GM19043 (cell line): ENCODE results near the gene AOPEP.

Experiments used
- ATAC-seq: cut with Tn5 transposase; IDR thresholded peaks from one replicate; pipeline ENCODE4 v1.9.1; 2021; ENCODE audit warnings: low read depth; ENCODE audit not compliant: unreplicated experiment

AOPEP gene

DNA sequence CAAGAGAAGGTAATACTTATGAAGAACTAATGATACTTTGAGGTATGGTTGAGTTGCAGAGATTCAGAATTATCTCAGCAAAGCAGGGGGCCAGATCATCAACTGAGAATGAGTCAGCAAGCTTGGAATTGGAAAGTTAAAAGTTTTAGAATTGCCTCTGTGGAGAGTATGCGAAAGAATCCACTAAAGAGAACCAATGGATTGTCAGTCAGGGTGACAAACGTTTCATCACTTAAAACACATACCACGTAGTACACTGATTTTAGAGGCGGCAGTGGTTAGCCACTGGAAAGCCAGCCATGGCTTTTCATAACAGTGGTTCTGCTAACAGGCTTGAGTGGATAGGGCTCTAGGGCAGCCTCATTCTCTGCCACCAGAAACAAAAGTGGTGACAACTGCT, 30.7 kb downstream of the AOPEP start:
- ATAC-seq, result no peak

DNA sequence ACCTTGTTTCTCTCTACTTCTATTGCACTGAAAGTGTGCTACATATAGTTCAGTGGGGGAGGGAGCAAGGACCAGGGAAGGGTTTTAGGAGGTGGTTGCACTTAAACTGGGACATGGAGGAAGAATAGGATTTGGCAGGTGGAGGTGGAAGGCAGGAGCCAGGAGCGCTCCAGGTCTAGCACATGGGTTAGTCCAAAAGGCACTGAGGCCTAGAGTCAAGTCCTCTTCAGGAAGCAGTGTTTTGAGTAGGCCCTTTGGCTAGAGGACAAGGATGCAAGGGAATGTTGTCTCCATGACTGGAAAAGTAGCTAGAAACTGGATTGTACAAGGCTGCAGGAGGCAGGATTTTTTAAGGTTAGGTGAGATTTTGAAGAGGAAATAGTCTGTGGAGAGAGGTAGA, 31.5 kb downstream of the AOPEP start:
- no peak for ATAC-seq

DNA sequence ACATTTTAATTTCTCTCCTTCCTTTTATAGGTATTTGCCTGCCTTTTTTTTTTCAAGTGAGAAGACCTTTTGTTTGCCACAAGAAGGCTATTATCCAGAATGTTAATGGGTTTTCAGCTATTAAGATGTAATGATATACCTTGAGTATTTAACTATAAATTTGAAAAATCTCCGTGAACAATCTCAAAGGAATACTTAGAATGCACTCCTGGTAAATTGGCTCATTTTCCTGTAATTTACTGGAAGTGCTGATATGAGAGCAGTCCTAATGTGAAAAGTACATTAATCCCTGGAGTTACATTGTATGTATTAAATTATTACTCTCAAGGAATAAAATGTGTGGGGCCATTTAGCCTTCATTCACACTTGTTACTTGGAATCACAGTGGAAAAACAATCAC, 32.4 kb downstream of the AOPEP start:
- ATAC-seq, result no peak

DNA sequence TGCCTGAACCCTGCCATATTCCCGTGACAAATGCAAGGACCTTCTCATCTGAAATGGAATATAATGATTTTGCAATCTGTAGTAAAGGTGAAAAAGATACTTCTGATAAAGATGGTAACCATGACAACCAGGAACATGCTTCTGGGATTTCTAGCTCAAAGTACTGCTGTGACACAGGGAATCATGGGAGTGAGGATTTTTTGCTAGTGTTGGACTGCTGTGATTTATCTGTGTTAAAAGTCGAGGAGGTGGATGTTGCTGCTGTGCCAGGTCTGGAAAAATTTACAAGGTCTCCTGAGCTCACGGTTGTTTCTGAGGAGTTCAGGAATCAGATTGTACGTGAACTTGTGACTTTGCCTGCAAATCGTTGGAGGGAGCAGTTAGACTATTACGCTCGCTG, 33.5 kb downstream of the AOPEP start:
- ATAC-seq, result no peak

DNA sequence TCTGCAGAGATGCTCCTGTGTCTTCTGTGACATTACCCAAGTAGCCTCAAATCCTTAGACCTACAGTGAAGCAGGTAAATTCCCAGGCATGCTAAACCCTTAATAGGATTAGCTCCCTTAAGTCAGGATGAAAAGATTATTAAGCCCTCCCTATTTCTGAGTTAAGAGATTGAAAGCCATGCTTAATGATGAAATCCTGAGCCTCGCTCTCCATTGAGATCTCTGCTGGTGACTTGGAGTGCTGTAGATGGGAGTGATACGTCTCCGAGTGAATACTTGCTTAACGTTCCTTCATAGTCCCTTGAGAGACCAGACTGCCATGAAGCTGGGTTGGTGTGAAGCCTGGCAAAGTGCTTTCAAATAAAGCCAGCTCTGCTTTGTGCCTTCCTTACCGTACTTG, 34.2 kb downstream of the AOPEP start:
- ATAC-seq, result no peak

DNA sequence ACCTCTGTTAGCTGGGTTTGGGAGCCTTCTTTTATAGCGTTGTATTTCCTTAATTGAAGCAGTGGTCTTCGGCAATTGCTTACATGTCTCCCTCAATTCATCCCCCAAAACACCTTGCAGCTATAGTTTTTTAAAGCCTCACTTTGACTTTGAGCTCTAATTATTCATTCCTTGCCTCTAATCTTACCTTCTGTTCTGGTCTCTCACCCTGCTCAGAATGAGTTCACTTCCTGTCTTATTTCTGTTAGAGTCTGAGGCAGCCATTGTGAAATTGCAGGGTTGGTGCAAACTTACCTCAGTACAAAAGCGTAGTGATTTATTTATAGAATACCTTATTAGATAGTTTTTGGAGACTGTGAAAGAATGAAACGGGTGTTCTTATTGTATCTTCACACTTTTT, 35.0 kb downstream of the AOPEP start:
- no peak for ATAC-seq

DNA sequence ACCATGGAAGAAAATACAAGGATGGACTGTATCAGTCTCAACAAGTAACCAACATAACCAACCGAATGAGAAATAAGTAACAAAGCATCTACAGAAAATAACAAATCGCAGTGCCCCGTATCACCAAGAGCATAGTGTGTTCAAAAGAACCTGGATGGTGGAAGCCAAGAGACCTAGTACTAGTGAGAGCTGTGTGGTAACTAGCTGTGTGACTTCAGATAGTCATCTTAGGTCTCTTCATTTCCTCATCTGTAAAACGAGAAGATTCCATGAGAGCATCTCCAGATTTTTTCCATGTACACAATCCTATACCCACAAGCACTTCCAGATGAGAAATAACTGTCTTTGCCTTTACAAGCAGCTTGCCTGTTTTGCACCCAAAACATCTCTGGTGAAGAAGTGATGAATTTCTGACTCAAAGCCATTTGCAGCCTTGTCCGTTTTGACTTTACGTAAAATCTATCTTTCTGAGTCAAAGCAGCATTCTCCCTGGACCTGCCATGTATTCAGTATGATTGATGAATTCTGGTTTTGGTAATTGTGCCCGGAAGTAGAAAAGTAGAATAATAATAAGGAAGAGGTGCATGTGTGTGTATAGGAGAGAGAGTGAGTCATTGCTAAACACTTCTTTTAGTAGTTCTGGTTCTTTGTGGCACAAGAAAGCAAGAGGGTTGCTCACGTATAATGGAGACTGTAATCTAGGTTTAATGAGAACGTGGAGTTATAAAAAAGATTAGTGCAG, 41.0 kb downstream of the AOPEP start:
- ATAC-seq, result no peak

DNA sequence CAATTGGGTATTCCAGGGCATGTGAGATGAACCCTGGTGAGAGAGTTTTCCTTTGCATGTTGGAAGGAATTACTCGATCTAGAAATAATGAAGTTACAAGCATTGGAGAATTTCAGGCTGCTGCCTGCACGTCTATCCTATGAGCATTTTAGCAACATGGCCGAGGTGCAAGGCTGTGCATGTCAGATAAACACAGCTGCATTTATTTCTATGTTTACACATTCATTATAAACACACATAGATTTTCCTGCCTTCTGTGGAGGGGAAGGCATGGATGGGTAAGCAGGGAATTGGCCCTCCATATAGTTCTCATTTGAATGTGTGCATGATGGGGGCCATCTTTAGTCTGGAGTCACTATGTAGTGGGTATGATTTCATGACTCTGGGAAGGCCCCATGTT, 42.3 kb downstream of the AOPEP start:
- ATAC-seq, result no peak

DNA sequence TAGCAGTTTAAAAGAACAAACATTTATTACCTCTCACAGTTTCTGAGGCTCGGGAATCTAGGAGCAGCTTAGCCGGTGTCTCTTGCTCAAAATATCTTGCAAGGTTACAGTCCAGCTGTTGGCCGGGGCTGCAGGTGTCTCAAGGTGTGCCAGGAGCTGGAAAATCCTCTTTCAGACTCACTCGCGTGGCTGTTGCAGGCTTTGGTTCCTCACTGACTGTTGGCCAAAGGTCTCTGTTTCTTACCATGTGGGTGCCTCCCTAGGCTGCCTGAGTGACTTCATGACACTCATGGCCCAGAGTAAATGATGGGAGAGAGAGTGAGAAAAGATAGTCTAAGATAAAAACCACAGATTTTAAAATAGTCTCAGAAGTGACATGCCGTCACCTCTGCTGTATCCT, 43.8 kb downstream of the AOPEP start:
- ATAC-seq, result no peak

DNA sequence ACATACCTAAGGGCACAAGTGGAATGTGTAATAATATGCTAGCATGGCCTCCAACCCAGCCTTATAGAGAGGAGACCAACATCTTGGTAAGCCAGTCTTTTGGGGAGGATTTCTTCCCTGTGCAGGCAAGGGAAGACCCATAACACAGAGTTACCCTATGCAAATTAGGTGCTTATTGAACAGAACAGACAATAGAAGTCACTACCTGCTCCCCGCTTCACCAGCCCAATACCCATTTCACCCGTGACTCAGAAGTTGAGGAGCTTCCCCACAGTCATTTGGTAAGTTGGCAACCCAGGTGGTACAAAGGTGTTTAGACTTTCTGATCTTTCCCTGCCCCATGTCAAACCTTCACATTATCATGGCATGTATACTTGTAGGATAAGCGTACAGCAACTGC, 44.6 kb downstream of the AOPEP start:
- no peak for ATAC-seq

DNA sequence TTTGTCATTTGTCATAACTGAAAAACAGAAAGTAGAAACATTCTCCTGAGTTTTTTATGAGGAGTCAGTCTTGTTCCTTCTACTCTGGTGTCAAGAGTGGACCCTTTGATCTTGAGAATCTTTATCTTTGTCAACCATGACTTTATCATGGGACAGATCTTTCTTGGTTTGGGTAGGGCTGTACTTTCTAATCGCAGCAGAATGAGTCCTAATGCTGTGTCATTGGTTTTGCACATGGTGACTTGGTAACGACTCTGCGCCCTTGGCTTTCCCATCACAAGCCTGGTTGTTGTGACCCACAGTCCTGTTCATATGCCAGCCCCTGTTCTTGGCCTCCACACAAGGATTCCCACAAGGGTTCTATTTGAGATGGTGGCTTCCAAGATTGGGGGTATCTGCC, 45.6 kb downstream of the AOPEP start:
- no peak for ATAC-seq

DNA sequence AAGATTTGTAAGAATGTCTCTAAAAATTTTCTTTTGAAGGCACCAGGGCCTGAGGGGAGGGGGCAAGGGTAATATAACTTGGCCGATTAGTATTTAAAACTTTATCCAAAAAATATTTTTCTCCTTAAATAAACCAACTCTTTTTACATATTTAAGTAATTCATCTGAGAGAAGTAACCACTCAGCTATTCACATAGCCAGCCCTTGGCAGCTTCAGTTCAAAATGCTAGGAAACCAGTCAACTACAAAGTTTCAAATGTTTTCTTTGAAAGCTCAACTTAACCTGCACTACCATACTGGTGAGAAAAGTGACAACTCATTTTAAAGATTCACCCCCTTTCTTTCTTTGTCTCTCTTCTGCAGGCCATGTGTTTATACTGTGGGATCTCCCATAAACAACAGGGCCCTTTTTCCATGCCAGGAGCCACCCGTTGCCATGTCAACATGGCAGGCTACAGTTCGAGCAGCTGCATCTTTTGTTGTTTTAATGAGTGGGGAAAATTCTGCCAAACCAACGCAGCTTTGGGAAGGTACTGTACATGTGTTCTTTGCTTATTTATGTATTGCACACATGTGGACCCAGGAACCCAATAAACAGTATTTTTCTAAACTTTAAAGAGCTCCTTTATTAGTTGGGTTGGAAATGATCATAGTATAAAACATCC, 46.3 kb downstream of the AOPEP start:
- no peak for ATAC-seq

DNA sequence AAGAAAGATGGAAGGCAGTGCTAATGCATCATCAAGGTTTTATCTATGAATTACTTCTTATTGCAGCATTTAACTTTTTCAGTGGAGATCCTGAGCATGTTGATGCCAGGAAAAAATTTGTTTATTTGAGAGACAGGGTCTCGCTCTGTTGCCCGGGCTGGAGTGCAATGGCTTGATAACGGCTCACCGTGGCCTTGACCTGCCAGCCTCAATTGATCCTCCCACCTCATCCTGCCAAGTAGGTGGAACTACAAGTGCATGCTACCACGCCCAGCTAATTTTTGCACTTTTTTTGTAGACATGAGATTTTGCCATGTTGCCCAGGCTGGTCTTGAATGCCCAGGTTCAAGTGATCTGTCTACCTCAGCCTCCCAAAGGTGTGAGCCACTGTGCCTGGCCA, 47.2 kb downstream of the AOPEP start:
- ATAC-seq, result no peak

DNA sequence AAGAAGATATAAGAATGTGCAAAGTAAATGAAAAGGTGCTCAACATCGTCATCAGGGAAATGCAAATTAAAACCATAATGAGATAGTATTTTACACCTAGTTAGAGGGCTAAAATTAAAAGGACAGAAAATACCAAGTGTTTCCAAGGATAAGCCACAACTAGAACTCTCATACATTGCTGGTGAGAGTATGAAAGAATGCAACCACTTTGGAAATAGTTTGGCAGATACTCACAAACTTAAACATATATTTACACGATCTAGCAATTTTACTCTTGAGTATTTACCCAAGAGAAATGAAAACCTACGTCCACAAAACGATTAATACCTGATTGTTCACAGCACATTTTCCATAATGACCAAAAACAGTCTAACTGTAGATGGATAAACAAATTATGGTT, 51.5 kb downstream of the AOPEP start:
- no peak for ATAC-seq

DNA sequence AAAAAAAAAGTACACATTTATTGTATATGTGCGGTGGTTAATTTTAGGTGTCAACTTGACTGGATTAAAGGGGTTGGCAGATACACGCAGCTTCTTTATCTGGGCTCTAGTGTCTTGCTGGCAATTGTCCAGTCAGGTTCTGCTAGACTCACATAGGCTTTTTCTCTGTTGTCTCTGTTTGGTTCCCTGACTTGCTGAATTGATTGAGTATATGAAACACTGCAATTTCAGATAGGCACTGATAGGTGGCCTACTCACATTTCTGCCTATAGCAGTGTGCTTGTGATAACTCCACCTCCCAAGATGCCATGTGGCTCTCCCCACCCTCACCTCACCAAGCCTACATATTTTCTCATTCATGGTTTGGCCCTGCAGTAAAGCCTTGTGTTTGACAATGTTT, 52.5 kb downstream of the AOPEP start:
- ATAC-seq, result no peak

DNA sequence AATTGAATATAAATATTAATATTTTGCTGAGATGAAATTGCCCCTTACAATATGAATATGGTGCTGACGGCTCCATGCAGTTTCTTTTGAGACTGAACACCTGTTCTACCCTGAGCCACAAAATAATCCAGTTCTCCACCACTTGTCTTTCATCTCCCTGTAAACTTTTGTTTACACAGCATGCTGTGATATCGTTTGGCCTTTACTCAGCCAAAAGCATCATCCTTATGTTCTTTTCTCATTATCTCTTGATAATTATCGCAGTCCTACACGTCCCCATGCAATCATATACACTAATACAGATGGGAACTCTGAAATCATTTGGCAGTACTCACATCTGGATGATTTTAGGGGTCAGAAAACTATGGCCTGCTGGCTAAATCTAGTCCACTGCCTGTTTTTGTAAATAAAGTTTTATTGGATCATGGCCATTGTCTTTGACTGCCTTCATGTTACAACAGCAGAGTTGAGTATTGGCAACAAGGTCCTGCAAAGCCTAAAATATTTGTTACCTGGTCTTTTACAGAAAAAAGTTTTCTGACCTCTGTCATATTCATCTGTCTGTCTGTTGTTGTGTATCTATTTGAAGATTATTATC, 53.3 kb downstream of the AOPEP start:
- no peak for ATAC-seq

DNA sequence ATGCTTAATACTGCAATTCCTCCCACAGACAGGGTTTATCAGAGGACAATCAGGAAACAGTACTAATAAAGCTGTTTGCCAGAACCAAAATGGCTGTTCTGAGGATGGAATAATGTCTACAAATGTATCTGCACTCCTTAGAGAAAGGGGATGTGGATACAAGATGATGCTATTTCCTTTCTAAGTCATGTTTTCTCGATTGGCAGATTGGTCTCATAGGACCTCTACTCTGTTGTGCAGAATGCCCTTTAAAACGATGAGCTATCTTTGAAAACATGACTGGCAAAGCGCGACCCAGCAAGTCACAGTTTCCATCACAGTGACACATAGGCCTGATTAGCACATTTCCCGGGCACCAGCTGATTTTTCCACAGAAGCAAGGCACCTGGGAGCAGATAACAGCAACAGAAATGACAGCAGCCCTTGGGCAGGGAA, 54.0 kb downstream of the AOPEP start:
- no peak for ATAC-seq

DNA sequence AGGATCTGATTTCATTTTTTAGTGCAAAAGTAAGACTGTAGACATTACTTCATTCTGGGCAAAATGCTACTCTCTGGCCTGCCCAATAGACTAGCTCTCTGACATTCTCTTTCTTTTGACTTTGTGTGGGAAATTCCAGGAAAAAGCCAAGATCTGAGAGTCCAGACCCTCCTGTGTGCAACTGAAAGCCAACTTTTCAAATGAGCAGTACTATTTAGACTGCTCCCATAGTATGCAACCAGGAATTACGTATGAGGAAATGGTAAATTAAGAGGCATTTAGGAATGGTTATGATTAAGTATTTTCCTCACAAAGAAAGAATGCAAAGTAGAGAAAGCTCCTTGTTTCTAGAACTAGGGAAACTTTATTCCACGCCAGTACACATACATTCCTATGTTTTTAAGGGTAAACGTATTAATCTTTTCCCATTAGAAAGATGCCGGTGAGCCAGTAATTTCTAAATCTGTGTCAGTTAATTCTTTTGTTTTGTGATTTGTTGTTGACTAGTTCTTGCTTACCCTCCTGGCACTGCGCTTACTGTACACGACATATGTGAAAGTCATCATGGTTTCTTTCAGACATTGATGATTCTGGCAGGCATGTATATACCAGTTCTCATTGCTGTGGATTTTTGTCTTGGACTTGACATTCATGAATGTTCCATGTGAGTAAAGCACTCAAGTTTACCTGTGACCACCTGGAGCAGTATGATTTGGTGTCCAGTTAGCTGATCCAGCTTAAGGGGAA, 56.0 kb downstream of the AOPEP start:
- no peak for ATAC-seq

DNA sequence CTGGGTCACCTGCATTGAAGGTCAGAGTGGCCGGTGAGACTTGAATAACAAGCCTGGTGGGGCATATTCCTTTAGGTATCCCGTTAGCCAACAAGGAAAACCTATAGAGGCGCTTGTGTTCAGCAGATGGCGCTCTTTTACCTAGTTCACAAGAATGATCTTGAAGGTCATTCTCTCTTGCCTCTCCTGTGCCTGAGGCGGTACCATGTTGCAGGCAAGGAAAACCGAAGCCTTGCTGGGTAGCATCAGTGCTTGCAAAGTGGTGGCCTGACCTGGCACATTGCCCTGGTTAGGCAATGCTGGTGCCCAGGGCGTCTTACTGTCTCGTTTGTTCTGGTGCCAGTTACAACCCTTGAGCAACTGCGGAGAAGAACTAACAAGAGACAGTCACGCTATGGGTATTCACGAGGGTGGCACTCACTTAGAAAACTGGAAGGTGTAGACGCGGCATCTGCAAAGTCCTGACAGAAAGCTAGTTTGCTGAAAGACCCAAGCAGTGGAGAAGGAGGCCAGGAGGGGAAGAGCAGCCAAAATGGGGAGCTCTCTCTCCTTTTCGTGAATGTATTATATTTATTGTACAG, 56.7 kb downstream of the AOPEP start:
- ATAC-seq, result no peak

DNA sequence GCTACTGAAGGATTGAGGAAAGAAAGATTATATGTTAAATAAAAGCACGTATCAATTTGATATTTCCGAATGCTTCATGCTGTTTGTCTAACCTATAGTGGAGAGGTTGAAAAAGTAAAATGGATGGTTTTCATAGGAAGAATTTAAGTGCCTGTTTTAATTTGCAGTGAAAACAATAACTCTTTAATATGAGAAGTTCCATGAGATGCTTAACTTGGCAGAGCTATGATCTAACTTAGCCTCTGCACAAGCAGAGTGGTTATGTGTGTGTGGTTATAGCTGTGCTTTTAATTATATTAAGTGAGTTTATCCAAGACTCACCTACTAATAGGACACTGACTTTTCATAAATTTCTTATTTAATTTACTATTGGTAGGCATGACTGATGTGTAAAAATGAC, 57.4 kb downstream of the AOPEP start:
- ATAC-seq, result no peak
